NCI-H526 treated with DMSO at 0.1 percent for 48 hours (cell line): ENCODE data around the gene NEK10.
A peak's percentile ranks its signal among the peaks of the same experiment; 100 is the strongest.
"Not testable (repeated sequence)": the region's sequence is repeated elsewhere in the genome, so short reads cannot be mapped to it uniquely, and the experiment has no call there.

Source experiments
- DNase-seq: peaks from one replicate; lab custom pipeline; 2025; lab: John Stamatoyannopoulos, UW

NEK10 gene, protein sequence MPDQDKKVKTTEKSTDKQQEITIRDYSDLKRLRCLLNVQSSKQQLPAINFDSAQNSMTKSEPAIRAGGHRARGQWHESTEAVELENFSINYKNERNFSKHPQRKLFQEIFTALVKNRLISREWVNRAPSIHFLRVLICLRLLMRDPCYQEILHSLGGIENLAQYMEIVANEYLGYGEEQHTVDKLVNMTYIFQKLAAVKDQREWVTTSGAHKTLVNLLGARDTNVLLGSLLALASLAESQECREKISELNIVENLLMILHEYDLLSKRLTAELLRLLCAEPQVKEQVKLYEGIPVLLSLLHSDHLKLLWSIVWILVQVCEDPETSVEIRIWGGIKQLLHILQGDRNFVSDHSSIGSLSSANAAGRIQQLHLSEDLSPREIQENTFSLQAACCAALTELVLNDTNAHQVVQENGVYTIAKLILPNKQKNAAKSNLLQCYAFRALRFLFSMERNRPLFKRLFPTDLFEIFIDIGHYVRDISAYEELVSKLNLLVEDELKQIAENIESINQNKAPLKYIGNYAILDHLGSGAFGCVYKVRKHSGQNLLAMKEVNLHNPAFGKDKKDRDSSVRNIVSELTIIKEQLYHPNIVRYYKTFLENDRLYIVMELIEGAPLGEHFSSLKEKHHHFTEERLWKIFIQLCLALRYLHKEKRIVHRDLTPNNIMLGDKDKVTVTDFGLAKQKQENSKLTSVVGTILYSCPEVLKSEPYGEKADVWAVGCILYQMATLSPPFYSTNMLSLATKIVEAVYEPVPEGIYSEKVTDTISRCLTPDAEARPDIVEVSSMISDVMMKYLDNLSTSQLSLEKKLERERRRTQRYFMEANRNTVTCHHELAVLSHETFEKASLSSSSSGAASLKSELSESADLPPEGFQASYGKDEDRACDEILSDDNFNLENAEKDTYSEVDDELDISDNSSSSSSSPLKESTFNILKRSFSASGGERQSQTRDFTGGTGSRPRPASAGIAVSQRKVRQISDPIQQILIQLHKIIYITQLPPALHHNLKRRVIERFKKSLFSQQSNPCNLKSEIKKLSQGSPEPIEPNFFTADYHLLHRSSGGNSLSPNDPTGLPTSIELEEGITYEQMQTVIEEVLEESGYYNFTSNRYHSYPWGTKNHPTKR

GRCh38 chr3:27368831-27369607, at the start of gene NEK10:
Gene NEK10, minus strand, starts transcription at chr3:27369383. Its CDS starts 16,501 bp downstream, at chr3:27352882.
- peak; percentile 63 for DNase-seq

- DNase-seq: no peak
These were observed 46.0 kb upstream of the NEK10 start for GRCh38 chr3:27415202-27415601.

- DNase-seq: no peak
These were observed 23.9 kb upstream of the NEK10 start for GRCh38 chr3:27392950-27393679.

DNA sequence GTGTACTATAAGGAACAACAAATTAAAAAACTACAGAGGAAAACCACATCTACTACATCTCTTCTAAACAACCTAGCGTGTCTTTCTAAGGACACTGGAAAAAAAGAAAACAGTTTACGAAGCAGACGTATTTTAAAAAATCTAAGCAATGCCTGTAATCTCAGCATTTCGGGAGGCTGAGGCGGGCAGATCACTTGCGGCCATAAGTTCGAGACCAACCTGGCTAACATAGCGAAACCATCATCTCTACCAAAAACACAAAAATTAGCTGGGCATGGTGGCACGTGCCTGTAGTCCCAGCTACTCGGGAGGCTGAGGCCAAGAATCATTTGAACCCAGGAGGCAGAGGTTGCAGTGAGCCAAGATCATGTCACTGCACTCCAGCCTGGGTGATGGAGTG, 23.2 kb upstream of the NEK10 start:
- DNase-seq: not testable (repeated sequence)

DNA sequence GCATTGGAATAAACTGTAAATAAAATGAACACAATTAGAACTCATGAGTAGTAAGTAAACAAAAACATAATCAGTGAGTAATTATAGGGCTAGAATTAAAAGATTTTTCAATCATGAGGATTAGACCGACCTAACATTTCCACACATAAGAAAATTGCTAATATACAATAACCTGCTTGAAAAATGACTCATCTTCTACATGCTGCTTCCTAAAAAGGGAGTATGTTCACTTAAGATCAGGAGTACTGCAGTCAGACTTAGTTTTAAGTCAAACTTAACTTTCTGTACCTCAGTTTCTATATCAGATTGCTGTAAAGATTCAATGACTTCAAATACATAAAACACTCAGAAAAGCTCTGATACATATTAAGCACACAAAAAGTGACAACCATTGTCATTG, 22.6 kb upstream of the NEK10 start:
- DNase-seq: no peak

DNA sequence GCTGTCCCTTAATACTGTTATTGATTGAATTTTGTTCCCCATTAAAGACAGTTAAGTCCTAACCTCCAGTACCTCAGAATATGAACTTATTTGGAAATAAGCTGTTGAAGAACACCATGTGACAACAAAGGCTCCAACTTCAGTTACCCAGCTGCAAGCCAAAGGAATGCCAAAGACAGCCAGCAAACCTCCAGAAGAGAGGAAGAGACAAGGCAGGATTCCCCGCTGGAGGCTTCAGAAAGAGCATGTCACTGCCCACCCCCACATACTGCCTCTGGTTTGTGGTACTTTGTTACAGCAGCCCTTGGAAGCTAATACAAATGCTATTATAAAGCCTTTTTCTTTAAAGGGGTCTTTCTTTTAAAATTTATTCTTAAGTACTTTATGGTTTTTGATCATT, 18.4 kb upstream of the NEK10 start:
- DNase-seq: no peak

DNA sequence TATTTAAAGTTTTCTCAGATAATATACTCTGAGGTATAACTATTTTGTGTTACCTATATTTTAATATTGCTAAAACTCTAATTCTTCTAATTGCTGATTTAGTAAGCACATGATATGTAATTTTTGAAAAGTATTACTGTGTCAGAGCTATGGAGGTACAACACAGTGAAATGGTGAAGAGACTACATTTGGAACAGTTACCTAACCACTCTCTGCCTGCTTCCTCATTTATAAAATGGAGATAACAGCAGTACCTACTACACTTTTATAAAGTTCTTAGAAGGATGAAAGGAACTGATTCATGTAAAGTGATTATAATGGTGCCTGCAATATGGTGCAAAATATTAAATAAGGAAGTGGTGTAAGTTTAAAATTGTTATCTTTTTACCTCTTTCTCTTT, 16.3 kb upstream of the NEK10 start:
- no peak for DNase-seq

- DNase-seq: no peak
These were observed 15.0 kb upstream of the NEK10 start for GRCh38 chr3:27384191-27384590.

DNA sequence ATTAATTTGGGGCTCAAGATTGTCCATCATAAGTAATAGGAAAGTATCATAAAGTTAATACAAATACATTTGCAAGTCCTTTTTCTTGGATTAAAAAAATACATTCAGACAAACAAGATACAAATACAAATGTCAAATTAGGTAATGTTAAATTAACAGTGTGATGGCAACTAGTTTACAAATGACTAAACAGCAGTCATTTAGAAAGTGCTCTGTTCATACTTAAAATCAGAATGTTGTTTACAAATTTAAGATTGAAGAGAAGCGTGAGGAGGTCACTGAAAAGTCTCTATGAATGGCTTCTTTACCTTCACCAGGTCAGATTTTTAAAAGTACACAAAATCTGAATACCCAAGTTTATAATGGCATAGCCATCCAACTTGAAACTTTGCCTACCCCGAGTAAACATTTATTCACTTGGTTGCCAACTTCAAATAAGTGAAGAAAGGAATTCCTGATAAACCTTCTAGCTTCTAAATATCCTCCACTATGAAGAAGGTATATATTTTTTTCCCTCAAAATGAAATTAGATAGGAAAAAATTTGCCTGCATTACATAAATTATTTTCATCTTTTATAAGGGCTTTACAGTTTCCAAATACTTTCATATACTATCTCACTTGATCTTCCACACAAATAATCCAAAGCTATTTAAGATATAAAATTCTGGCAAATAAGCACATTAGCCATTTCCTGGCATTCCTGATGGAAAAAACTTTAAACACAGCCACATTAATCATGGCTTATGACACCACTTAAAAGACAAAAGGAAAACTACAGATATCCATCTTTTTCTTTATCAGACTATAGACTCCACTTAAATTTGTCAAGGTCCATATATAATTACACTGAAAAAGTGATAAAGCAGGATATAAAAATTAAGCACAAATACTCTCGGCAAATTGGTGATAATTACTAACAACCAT, 11.5 kb upstream of the NEK10 start:
- no peak for DNase-seq

- no peak for DNase-seq
These were observed 9.1 kb upstream of the NEK10 start for GRCh38 chr3:27378331-27378730.

- DNase-seq: no peak
These were observed 7.1 kb upstream of the NEK10 start for GRCh38 chr3:27376109-27376772.

GRCh38 chr3:27366062-27366591, 3.1 kb downstream of the NEK10 start:
- DNase-seq: no peak

DNA sequence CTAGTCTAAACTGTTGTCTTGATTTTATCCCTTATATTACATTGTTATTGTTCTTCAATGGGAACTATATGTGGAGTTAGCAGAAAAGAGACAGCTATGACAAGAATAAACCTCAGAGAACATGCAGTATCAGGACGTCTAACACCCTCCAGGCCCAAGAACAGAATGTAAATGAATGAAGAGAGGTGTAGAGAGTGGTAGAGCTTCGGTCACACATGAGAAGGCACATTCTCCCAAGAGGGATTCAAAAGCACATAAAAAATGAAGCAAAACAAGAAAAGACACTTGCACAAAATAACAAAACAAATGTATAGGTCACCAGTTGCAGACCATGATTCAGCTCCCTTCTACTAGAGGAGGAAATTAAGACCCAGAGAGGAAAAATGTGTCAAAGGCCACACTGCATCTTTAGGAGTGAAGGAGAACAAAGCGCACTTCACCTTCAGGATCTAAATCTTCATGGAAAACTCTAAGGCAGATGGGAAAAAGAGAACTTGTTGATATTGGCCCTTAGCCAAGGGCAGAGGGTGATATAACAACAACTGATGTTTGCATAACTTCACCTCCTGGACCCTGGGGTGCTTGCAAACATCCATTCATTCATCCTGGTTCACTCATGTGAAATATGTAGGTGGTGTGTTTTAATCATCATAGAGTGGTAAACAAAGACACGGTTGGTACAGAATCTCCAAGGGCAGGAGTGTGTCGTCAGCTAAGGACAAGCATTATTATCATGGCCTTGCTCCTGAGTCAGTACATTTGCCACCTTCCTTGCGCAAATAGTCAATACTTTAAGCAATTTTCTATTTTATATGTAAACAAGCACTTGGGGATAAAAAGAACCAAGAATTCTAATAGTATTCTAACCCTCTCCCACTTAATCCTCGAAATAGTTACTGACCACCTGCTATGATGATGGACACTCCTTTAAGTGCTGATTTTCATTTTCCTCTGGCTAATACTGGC, 8.8 kb downstream of the NEK10 start:
- peak; percentile 46 for DNase-seq

DNA sequence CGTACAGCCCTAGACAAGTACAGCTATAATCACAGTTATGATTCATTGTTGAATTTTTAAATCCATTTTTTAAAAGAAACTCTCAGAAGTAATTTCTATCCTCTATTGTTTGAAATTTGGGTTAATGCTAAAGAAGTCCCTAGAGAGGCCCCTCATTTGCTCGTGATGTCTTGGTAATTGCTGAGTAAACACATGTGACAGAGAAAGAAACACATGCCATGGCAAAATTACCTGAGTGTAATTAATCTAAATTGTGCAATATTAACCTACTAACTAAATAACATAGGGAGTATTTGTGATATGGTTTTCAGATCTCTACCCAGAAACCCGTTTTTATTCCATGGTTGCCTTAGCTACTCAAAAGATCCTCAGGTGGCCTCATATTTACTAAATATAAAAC, 10.8 kb downstream of the NEK10 start:
- no peak for DNase-seq

- peak; percentile 21 for DNase-seq
These were observed 11.4 kb downstream of the NEK10 start for GRCh38 chr3:27357665-27358258.

DNA sequence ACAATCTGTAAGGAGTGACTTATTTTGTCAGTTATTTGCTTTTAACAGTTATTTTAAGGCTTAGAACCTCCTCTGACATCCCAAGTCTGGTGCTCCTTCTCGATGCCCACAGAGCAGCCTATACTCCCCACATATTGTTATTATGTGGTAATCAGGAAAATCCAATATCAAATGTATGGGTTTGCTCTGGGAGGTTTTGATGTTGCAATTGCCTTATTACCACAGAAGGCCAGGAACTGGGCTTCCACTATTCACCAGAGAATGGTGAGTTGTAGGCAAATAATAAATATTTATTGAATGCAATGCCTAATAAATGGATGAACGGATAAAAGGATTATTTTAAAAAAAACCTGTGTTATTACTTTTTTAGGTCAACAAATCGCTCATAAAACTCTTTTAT, 12.2 kb downstream of the NEK10 start:
- DNase-seq: no peak

GRCh38 chr3:27354588-27355203, 14.5 kb downstream of the NEK10 start:
- no peak for DNase-seq
